SK-N-SH treated with all-trans-retinoic acid at 6 μM for 48 hours (cell line): ENCODE results near the gene CLSTN2.

ENCODE experiments used
- ATAC-seq: fragments of 200-7000 bp; cut with Tn5 transposase; 3 replicates; pipeline ENCODE4 v1.9.1; 2020; ENCODE audit warnings: mild to moderate bottlenecking, moderate library complexity
- BACH2 ChIP-seq: fragments of 250-450 bp; sonication (Bioruptor Pico); IDR thresholded peaks from 2 replicates; pipeline ENCODE4 v1.9.0; 2021; ENCODE audit warnings: mild to moderate bottlenecking, borderline replicate concordance
- CREB5 ChIP-seq: fragments of 250-450 bp; sonication (Bioruptor Pico); IDR thresholded peaks from 2 replicates; pipeline ENCODE4 v1.5.1; 2020; ENCODE audit warnings: low read depth, mild to moderate bottlenecking, moderate library complexity
- CSDC2 ChIP-seq: fragments of 250-450 bp; sonication (Bioruptor Pico); IDR thresholded peaks from 2 replicates; pipeline ENCODE4 v1.5.0; 2020; ENCODE audit warnings: mild to moderate bottlenecking, moderate library complexity
- CSRNP3 ChIP-seq: fragments of 250-450 bp; sonication (Bioruptor Pico); IDR thresholded peaks from 2 replicates; pipeline ENCODE4 v1.5.1; 2021; ENCODE audit warnings: mild to moderate bottlenecking, moderate library complexity
- ESRRG ChIP-seq: fragments of 250-450 bp; sonication (Bioruptor Pico); IDR thresholded peaks from 2 replicates; pipeline ENCODE4 v1.6.1; 2021; ENCODE audit warnings: mild to moderate bottlenecking
- ISL1 ChIP-seq: fragments of 250-450 bp; sonication (Bioruptor Pico); IDR thresholded peaks from 2 replicates; pipeline ENCODE4 v2.1.2; 2022; ENCODE audit warnings: mild to moderate bottlenecking, moderate library complexity
- OSR1 ChIP-seq: fragments of 250-450 bp; sonication (Bioruptor Pico); IDR thresholded peaks from 2 replicates; pipeline ENCODE4 v1.8.0; 2022; ENCODE audit warnings: moderate library complexity, mild to moderate bottlenecking, inconsistent platforms
- POU6F1 ChIP-seq: fragments of 250-450 bp; sonication (Bioruptor Pico); IDR thresholded peaks from 2 replicates; pipeline ENCODE4 v1.8.0; 2021; ENCODE audit warnings: low read depth, mild to moderate bottlenecking, moderate library complexity, borderline replicate concordance
- PPARA ChIP-seq: fragments of 250-450 bp; sonication (Bioruptor Pico); IDR thresholded peaks from 2 replicates; pipeline ENCODE4 v1.5.0; 2020; ENCODE audit warnings: mild to moderate bottlenecking, borderline replicate concordance
- RARB ChIP-seq: fragments of 250-450 bp; sonication (Bioruptor Pico); IDR thresholded peaks from 2 replicates; pipeline ENCODE4 v1.8.0; 2021; ENCODE audit warnings: mild to moderate bottlenecking, moderate library complexity
- SNAI2 ChIP-seq: fragments of 250-450 bp; sonication (Bioruptor Pico); IDR thresholded peaks from 2 replicates; pipeline ENCODE4 v1.5.0; 2020; ENCODE audit warnings: mild to moderate bottlenecking, moderate library complexity
- TOX ChIP-seq: fragments of 250-450 bp; sonication (Bioruptor Pico); IDR thresholded peaks from 2 replicates; pipeline ENCODE4 v1.8.0; 2021; ENCODE audit warnings: mild to moderate bottlenecking, moderate library complexity, borderline replicate concordance
- TSHZ2 ChIP-seq: fragments of 250-450 bp; sonication (Bioruptor Pico); IDR thresholded peaks from 2 replicates; pipeline ENCODE4 v1.5.0; 2020; ENCODE audit warnings: mild to moderate bottlenecking, moderate library complexity
- ZC3H10 ChIP-seq: fragments of 250-450 bp; sonication (Bioruptor Pico); IDR thresholded peaks from 2 replicates; pipeline ENCODE4 v1.5.1; 2021; ENCODE audit warnings: mild to moderate bottlenecking, moderate library complexity
- ZFP3 ChIP-seq: fragments of 250-450 bp; sonication (Bioruptor Pico); IDR thresholded peaks from 2 replicates; pipeline ENCODE4 v1.5.0; 2020; ENCODE audit warnings: mild to moderate bottlenecking, moderate library complexity
- ZFP30 ChIP-seq: fragments of 450-650 bp; formaldehyde crosslinking; IDR thresholded peaks from 2 replicates; pipeline ENCODE4 v1.5.0; 2022; ENCODE audit warnings: mild to moderate bottlenecking, moderate library complexity
- ZNF70 ChIP-seq: fragments of 450-650 bp; formaldehyde crosslinking; IDR thresholded peaks from 2 replicates; pipeline ENCODE4 v1.5.0; 2020; ENCODE audit warnings: mild to moderate bottlenecking, moderate library complexity
- ZNF8 ChIP-seq: fragments of 450-650 bp; formaldehyde crosslinking; IDR thresholded peaks from 2 replicates; pipeline ENCODE4 v1.5.0; 2020; ENCODE audit warnings: mild to moderate bottlenecking, moderate library complexity
- TF ChIP-seq, protein P1 (sequence below): fragments of 250-450 bp; sonication (Bioruptor Pico); IDR thresholded peaks from 2 replicates; pipeline ENCODE4 v1.8.0; 2020; ENCODE audit warnings: mild to moderate bottlenecking, moderate library complexity, borderline replicate concordance

CLSTN2 gene

GRCh38 chr3:140355481-140355880 lies 420.5 kb downstream of the CLSTN2 start:
- no peak for ATAC-seq
- no peak for TF ChIP-seq BACH2
- TF ChIP-seq, protein P1, sequence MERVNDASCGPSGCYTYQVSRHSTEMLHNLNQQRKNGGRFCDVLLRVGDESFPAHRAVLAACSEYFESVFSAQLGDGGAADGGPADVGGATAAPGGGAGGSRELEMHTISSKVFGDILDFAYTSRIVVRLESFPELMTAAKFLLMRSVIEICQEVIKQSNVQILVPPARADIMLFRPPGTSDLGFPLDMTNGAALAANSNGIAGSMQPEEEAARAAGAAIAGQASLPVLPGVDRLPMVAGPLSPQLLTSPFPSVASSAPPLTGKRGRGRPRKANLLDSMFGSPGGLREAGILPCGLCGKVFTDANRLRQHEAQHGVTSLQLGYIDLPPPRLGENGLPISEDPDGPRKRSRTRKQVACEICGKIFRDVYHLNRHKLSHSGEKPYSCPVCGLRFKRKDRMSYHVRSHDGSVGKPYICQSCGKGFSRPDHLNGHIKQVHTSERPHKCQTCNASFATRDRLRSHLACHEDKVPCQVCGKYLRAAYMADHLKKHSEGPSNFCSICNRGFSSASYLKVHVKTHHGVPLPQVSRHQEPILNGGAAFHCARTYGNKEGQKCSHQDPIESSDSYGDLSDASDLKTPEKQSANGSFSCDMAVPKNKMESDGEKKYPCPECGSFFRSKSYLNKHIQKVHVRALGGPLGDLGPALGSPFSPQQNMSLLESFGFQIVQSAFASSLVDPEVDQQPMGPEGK (CRISPR knock-in tag): no peak
- TF ChIP-seq RARB: no peak
- no peak for TF ChIP-seq TSHZ2 (CRISPR knock-in tag)
- TF ChIP-seq CREB5: no peak
- TF ChIP-seq TOX: no peak
- no peak for TF ChIP-seq CSRNP3 (CRISPR knock-in tag)
- TF ChIP-seq PPARA: no peak
- no peak for TF ChIP-seq ESRRG (CRISPR knock-in tag)
- TF ChIP-seq OSR1 (CRISPR knock-in tag): no peak
- TF ChIP-seq SNAI2 (CRISPR knock-in tag): no peak
- no peak for TF ChIP-seq ISL1 (CRISPR knock-in tag)
- no peak for TF ChIP-seq ZNF8 (CRISPR knock-in tag)
- TF ChIP-seq ZNF70 (CRISPR knock-in tag): no peak
- no peak for TF ChIP-seq ZFP3 (CRISPR knock-in tag)
- TF ChIP-seq POU6F1: no peak

GRCh38 chr3:140358686-140359085 lies 423.7 kb downstream of the CLSTN2 start:
- ATAC-seq: no peak
- TF ChIP-seq ZNF8 (CRISPR knock-in tag): no peak
- TF ChIP-seq, all 23 proteins: peak for 0

DNA sequence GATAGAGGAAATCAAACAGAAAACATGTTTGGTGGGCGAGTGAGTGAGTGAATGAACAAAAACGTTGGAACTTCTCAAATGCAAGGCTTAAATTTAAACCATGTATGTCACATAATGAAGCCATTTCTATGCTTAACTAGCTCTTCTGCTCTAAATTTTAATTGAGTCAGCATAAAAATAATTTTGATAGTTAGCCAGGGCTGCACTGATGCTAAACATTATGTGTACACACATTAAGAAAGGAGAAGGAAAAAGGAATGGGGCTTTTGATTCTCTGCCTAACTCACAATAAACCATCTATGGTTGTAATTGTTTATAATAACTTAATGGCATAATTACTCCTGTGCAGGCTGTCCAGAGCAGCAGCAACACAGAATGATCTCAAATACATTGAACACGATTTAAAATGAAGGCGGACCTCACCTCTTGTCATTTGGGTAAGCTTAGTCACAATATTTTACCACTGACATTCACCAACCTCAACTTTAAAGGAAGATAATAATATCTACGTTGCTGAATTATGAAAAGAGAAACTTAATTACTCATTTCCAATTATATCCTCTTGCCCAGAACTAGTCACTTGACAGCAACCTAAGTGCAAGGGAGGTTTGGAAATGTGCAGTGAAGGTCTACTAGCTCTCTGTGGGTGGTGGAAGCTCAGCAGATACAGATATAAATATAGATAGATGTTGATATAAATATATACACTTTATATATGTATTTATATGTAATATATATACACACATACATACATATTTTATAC lies 424.4 kb downstream of the CLSTN2 start:
- TF ChIP-seq, protein P1 (CRISPR knock-in tag): no peak
- TF ChIP-seq ZFP3 (CRISPR knock-in tag) (no peak), PPARA (no peak), CSRNP3 (CRISPR knock-in tag) (no peak), ZNF8 (CRISPR knock-in tag) (no peak), BACH2 (no peak), CSDC2 (CRISPR knock-in tag) (no peak), SNAI2 (CRISPR knock-in tag) (no peak), ISL1 (CRISPR knock-in tag) (no peak), ZFP30 (CRISPR knock-in tag) (no peak), ZC3H10 (no peak)
- no peak for ATAC-seq
